PC-3 (cell line): ENCODE results near the gene CCNC. TPM values are rescaled to one million over a fixed set of nuclear protein-coding genes. Genes with fewer than 3 reads are reported as not detected.

Experiments
- ATAC-seq: fragments of 200-7000 bp; cut with Tn5 transposase; 2 replicates; pipeline ENCODE4 v1.9.1; 2020; ENCODE audit warnings: mild to moderate bottlenecking, moderate library complexity
- BruUV-seq: library from RNA; stranded (reverse); fragments of 400-500 nt; replicated peaks from 2 replicates; lab custom pipeline; 2021; lab: Mats Ljungman, UMichigan
- CTCF ChIA-PET: fragments of 300-600 bp; sonication (Branson Sonifier 250); formaldehyde crosslinking; loops from one replicate; lab custom pipeline; 2022; ENCODE audit warnings: antibody characterized with exemption; lab: Charles Lee
- POLR2A ChIA-PET: fragments of 300-600 bp; sonication (Branson Sonifier 250); formaldehyde crosslinking; loops from one replicate; lab custom pipeline; 2022; ENCODE audit warnings: antibody characterized with exemption; ENCODE audit not compliant: unreplicated experiment; lab: Charles Lee
- DNase-seq: peaks from one replicate; pipeline ENCODE4 v3.0.0-alpha.2; 2015
- H2AFZ ChIP-seq: fragments of 300-600 bp; sonication (generic); 2 replicates; pipeline ENCODE4 v1.6.0; 2016; ENCODE audit warnings: antibody characterized with exemption, low read length
- H3F3A ChIP-seq: fragments of 300-600 bp; sonication (generic); one replicate; pipeline ENCODE4 v1.6.0; 2017; ENCODE audit warnings: antibody characterized with exemption, low read length, control low read depth, mild to moderate bottlenecking; ENCODE audit not compliant: unreplicated experiment
- H3K27ac ChIP-seq: fragments of 300-600 bp; sonication (generic); 2 replicates; pipeline ENCODE4 v1.5.1; 2016; ENCODE audit warnings: mild to moderate bottlenecking, low read length
- H3K27me3 ChIP-seq: fragments of 300-600 bp; sonication (generic); 2 replicates; pipeline ENCODE4 v1.6.1; 2016; ENCODE audit warnings: low read length, mixed read lengths
- H3K36me3 ChIP-seq: fragments of 300-600 bp; sonication (generic); 2 replicates; pipeline ENCODE4 v1.6.1; 2016; ENCODE audit warnings: low read depth, mixed run types, low read length, mixed read lengths
- H3K4me1 ChIP-seq: fragments of 300-600 bp; sonication (generic); 2 replicates; pipeline ENCODE4 v1.5.1; 2016; ENCODE audit warnings: low read length; ENCODE audit not compliant: insufficient read depth
- H3K4me2 ChIP-seq: fragments of 300-600 bp; sonication (generic); 2 replicates; pipeline ENCODE4 v1.6.0; 2016; ENCODE audit warnings: low read length
- H3K4me3 ChIP-seq: fragments of 300-600 bp; sonication (generic); 2 replicates; pipeline ENCODE4 v1.5.1; 2016; ENCODE audit warnings: mild to moderate bottlenecking, low read length, mixed read lengths
- H3K79me2 ChIP-seq: fragments of 300-600 bp; sonication (generic); 2 replicates; pipeline ENCODE4 v1.6.1; 2017; ENCODE audit warnings: low read length, mixed read lengths
- H3K9ac ChIP-seq: fragments of 300-600 bp; sonication (generic); 2 replicates; pipeline ENCODE4 v1.6.0; 2016; ENCODE audit warnings: mild to moderate bottlenecking, low read length
- H3K9me2 ChIP-seq: fragments of 300-600 bp; sonication (generic); replicated peaks from 2 replicates; pipeline ENCODE4 v1.6.1; 2016; ENCODE audit warnings: mixed run types, low read length, mixed read lengths
- H3K9me3 ChIP-seq: fragments of 300-600 bp; sonication (generic); 2 replicates; pipeline ENCODE4 v1.6.1; 2016; ENCODE audit warnings: low read length, mixed read lengths
- H4K20me1 ChIP-seq: fragments of 300-600 bp; sonication (generic); 2 replicates; pipeline ENCODE4 v1.6.1; 2016; ENCODE audit warnings: low read length, mixed read lengths
- EZH2 ChIP-seq: fragments of 300-600 bp; sonication (generic); IDR thresholded peaks from one replicate; pipeline ENCODE4 v1.6.1; 2017; ENCODE audit warnings: antibody characterized with exemption, mild to moderate bottlenecking, low read length; ENCODE audit not compliant: unreplicated experiment
- EZH2phosphoT487 ChIP-seq: fragments of 300-600 bp; sonication (generic); IDR thresholded peaks from 2 replicates; pipeline ENCODE4 v1.6.1; 2018; ENCODE audit warnings: mild to moderate bottlenecking, antibody characterized with exemption, low read length, borderline replicate concordance
- intact Hi-C: fragments of 100-400 bp; cut with micrococcal nuclease; formaldehyde crosslinking; loops from 2 replicates; pipeline ENCODE4 v1.9.0; 2023
- total RNA-seq: library from RNA; depleted of rRNA; stranded (reverse); fragments of >200 nt; gene quantifications from 2 replicates; pipeline ENCODE4 v1.2.3, GENCODE V29; 2014
- TF ChIP-seq, protein P1 (sequence below): fragments of 300-600 bp; sonication (generic); conservative IDR thresholded peaks from 2 replicates; pipeline ENCODE4 v1.5.1; 2017; ENCODE audit warnings: antibody characterized with exemption, low read depth, mild to moderate bottlenecking, low read length

CCNC gene
- total RNA-seq, 1 experiment from 2014 or later, result 69.3 TPM

- Histone ChIP-seq H3K4me3 (no peak overlapping the region), H4K20me1 (no peaks in the 10 kb centered on the region), H3K9me3 (no peaks in the 10 kb centered on the region), H3K27me3 (no peaks in the 10 kb centered on the region), H3K79me2 (no peaks in the 10 kb centered on the region), H3F3A (no peaks in the 10 kb centered on the region), H3K9me2 (no peaks in the 10 kb centered on the region), H3K4me1 (no peaks in the 10 kb centered on the region), H3K4me2 (no peak overlapping the region), H3K36me3 (peaks cover 18% of the 10 kb centered on the region), H3K27ac (no peak overlapping the region), H2AFZ (no peak overlapping the region), H3K9ac (no peak overlapping the region)
- no peak for TF ChIP-seq EZH2phosphoT487
- TF ChIP-seq EZH2, result no peak
- TF ChIP-seq, protein P1, sequence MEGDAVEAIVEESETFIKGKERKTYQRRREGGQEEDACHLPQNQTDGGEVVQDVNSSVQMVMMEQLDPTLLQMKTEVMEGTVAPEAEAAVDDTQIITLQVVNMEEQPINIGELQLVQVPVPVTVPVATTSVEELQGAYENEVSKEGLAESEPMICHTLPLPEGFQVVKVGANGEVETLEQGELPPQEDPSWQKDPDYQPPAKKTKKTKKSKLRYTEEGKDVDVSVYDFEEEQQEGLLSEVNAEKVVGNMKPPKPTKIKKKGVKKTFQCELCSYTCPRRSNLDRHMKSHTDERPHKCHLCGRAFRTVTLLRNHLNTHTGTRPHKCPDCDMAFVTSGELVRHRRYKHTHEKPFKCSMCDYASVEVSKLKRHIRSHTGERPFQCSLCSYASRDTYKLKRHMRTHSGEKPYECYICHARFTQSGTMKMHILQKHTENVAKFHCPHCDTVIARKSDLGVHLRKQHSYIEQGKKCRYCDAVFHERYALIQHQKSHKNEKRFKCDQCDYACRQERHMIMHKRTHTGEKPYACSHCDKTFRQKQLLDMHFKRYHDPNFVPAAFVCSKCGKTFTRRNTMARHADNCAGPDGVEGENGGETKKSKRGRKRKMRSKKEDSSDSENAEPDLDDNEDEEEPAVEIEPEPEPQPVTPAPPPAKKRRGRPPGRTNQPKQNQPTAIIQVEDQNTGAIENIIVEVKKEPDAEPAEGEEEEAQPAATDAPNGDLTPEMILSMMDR, result no peak
- intact Hi-C loops, result no loop called here
- DNase-seq, result no peak
- ChIA-PET POLR2A (interaction anchor here (0.6 kb wide), 1 partner anchor 15 kb away, joined by 3 read pairs; no protein-coding TSS in a partner anchor), CTCF (no interaction called here)
- no TSS peak for BruUV-seq
- ATAC-seq, result no peak
These were observed 23.0 kb downstream of the CCNC start for GRCh38 chr6:99545442-99545841.

GRCh38 chr6:99543968-99544367 is 24.5 kb downstream of the CCNC start:
- H3F3A ChIP-seq, result no peaks in the 10 kb centered on the region
- H3K9me2 ChIP-seq, result no peaks in the 10 kb centered on the region
- ATAC-seq (no peak), DNase-seq (no peak)
- intact Hi-C loops, result no loop called here
- no peak overlapping the region for H3K27ac ChIP-seq
- no peak for TF ChIP-seq EZH2
- TF ChIP-seq, protein P1, result no peak
- TF ChIP-seq EZH2phosphoT487, result no peak
- no peaks in the 10 kb centered on the region for H3K79me2 ChIP-seq
- H2AFZ ChIP-seq, result no peak overlapping the region
- H3K4me1 ChIP-seq, result no peaks in the 10 kb centered on the region
- no peak overlapping the region for H3K4me3 ChIP-seq
- no peak overlapping the region for H3K4me2 ChIP-seq
- no peaks in the 10 kb centered on the region for H3K27me3 ChIP-seq
- no peak overlapping the region for H3K9ac ChIP-seq
- CTCF ChIA-PET, result no interaction called here
- POLR2A ChIA-PET, result no interaction called here
- peaks cover 17% of the 10 kb centered on the region for H3K36me3 ChIP-seq
- no TSS peak for BruUV-seq
- H4K20me1 ChIP-seq, result no peaks in the 10 kb centered on the region
- H3K9me3 ChIP-seq, result no peaks in the 10 kb centered on the region

DNA sequence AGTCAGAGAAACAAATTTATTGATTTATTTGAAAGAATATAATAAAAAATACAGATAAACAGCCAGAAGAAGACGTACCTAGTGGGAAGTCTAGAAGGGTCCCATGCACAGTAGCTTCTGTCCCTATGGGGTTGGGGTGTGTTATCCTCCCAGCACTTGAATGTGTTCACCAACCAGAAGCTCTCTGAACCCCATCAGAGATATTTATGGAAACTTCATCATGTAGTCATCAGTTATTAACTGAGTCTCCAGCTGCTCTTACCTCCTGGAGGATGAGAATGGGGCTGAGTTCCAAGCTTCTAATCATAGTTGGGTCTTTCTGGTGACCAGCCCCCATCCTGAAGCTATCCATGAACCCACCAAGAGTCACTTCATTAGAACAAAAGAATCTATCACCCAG is 37.8 kb downstream of the CCNC start:
- DNase-seq, result no peak
- H3K4me2 ChIP-seq, result no peak overlapping the region
- CTCF ChIA-PET, result no interaction called here
- H3K27ac ChIP-seq, result no peak overlapping the region
- no peaks in the 10 kb centered on the region for H3K79me2 ChIP-seq
- no peaks in the 10 kb centered on the region for H3K9me3 ChIP-seq
- ATAC-seq, result no peak
- TF ChIP-seq, protein P1, result no peak
- no peaks in the 10 kb centered on the region for H4K20me1 ChIP-seq
- intact Hi-C loops, result no loop called here
- no peaks in the 10 kb centered on the region for H3F3A ChIP-seq
- BruUV-seq, result no TSS peak
- no peak overlapping the region for H2AFZ ChIP-seq
- no peaks in the 10 kb centered on the region for H3K36me3 ChIP-seq
- H3K9ac ChIP-seq, result no peak overlapping the region
- no peak overlapping the region for H3K4me3 ChIP-seq
- POLR2A ChIA-PET, result no interaction called here
- H3K4me1 ChIP-seq, result no peaks in the 10 kb centered on the region
- no peaks in the 10 kb centered on the region for H3K9me2 ChIP-seq
- H3K27me3 ChIP-seq, result no peaks in the 10 kb centered on the region
